HG02763 (cell line): Measurements from ENCODE around the gene UTP25.

ENCODE experiments used
- ATAC-seq: cut with Tn5 transposase; IDR thresholded peaks from one replicate; pipeline ENCODE4 v1.9.1; 2021; ENCODE audit warnings: mild to moderate bottlenecking, moderate library complexity; ENCODE audit not compliant: unreplicated experiment

The UTP25 gene

DNA sequence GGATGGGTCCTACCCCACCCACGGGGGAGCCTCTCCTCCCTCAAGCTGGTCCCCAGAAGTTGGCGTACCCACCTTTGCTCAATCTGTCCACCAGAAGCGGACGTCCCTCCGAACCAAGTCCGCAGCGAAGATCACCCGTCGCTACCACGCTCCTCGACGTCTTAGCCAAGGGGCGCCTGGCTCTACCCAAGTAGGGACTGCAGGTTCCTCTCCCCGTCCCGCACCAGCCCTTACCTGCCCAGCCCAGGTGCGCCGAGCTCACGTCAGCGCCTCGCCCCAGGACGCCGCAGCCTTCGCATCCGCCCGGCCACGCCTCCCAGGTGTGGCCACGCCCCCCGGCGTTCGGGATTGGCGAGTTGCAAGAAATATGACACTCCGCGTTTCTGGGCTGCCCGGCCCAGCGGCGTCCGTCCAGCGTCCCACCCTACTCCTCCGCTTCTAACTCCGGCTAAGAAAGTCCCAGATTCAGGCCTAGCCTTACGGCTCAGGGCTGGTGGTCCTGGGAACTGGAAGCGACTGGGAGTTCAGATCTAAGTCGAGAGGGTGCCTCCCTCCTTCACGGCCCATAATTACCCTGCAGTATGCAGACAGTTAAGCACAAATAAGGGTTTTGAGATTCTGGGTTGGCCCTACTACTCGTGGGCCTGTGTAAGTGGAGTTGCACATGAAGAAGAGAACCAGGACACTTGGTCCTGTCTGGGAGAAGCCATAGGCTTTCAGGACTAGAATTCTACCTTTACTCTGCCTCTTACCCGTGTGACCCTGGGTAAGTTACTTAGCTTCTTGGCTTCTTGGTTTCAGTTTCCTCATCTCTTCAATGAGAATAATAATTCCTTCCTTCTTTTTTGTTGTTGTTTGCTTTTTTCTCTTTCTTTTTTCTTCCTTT is 21.7 kb upstream of the UTP25 start, which contains the start of gene IRF6:
IRF6 (minus strand) TSS at position 268 of the 886 bp plus-strand sequence. CDS start 4,729 bp downstream, outside the sequence.
- ATAC-seq: peak; percentile 78

DNA sequence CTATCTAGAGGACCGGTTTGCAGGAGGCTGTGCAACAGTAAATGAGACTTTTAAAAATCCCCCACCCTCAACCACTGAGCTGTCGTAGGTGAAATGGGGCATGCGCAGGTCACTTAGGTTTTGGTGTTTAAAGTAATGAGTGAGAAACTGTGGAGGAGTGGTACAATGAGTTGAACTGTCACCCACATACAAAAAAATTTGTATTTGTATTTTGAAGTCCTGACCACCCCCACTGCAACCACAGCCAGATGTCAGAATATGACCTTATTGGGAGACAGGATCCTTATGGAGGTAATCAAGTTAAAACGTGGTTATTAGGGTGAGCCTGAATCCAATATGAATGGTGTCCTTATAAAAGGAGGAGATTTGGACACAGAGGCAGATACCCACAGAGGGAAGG is 20.3 kb upstream of the UTP25 start:
- no peak for ATAC-seq

- ATAC-seq: no peak
Observed at GRCh38 chr1:209808059-209808581, 19.7 kb upstream of the UTP25 start.

- no peak for ATAC-seq
Observed at GRCh38 chr1:209809611-209810010, 18.2 kb upstream of the UTP25 start.

DNA sequence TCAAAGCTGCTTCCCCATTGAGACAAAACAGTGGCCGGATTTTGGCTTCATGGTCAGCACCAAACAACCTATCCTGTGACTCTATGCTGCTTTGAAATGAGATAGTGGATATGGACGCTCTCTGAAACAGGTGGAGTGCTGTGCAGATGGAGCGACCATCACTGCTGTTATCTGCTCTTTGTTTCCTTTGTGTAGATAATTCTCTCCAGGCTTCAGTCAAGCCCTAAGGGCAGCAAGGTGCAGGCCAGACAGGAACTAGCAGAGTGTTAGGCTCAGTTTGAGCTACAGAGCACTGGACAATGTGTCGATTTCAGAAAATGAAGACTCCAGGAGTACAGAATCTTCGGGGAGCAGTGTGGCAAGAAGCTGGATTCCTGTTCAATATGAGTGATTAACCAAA is 17.0 kb upstream of the UTP25 start:
- ATAC-seq: no peak

GRCh38 chr1:209813902-209814301 is 13.9 kb upstream of the UTP25 start:
- no peak for ATAC-seq

- no peak for ATAC-seq
Observed at GRCh38 chr1:209815490-209815889, 12.3 kb upstream of the UTP25 start.

- ATAC-seq: no peak
Observed at GRCh38 chr1:209815931-209816341, 11.8 kb upstream of the UTP25 start.

DNA sequence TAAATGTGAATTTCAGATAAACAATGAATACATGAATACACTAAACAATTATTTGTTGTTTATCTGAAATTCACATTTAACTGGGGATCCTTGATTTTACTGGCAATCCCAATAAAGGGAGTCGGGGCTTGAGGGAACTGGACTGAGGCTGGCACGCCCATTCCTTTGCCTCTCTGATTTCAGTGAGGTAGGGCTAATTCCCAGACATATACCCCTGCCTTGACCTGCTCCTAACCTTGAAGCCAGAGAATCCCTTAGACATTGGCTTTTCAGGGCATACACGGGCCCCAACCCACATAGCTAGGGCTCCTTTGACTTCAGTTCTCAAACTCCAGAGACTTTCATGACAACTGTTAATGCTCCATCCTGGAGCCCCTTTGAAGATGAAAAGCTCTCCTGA is 10.8 kb upstream of the UTP25 start:
- no peak for ATAC-seq

- no peak for ATAC-seq
Observed at GRCh38 chr1:209817691-209818090, 10.1 kb upstream of the UTP25 start.

DNA sequence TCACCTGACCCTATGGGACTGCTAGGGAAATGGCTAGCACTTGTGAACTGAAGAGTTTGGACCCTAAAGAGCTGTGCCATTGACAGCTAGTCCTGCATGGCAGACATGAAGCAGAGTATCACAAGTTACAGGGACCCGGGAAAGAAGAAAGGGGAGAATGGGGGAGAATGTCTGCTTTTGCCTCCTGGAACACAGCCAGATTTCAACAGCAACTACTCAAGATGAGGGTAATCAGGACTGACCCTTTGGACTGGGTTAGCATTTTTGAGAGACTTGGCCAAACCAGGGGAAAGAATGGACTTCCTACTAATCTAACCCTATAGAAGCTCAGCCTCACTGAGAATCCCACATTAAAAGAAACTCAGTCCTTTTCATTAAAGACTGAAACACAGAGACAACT is 8.7 kb upstream of the UTP25 start:
- no peak for ATAC-seq

DNA sequence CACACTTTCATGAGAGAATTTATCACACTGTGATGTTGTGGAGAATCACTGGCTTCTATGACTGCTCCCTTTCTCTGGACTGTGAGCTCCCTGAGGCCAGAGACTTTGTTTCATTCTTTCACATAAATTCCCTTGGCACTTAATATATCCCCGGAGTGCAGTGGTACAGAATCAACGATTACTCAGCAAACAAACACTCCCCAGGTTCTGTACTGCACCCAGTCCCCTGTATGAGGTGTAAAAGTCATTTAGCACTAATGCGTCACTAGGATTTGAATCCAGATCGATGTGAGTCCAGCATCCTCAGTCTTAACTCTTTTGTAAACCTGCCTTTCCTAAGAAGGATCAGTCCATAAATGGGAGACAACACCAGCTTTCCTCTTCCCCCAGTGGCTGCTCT is 6.8 kb upstream of the UTP25 start:
- no peak for ATAC-seq

DNA sequence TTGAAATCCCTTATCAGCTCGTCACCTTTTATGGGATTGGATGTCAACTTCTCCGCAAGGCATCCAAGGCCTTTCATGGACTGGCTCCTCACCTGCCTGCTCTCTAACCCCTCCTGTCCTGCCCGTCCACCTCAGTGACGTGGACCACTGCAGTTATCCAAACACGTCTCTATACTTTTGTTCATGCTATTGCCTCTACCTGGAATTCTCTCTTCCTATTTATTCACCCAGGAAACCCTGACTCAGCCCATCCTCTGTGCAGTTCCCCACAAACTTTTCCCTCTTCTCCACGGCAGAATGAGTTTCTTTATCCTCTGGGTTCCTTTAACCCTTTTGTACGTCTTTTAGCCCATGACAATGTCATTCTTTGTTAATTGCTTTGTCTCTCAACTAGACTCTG is 5.1 kb upstream of the UTP25 start:
- no peak for ATAC-seq

DNA sequence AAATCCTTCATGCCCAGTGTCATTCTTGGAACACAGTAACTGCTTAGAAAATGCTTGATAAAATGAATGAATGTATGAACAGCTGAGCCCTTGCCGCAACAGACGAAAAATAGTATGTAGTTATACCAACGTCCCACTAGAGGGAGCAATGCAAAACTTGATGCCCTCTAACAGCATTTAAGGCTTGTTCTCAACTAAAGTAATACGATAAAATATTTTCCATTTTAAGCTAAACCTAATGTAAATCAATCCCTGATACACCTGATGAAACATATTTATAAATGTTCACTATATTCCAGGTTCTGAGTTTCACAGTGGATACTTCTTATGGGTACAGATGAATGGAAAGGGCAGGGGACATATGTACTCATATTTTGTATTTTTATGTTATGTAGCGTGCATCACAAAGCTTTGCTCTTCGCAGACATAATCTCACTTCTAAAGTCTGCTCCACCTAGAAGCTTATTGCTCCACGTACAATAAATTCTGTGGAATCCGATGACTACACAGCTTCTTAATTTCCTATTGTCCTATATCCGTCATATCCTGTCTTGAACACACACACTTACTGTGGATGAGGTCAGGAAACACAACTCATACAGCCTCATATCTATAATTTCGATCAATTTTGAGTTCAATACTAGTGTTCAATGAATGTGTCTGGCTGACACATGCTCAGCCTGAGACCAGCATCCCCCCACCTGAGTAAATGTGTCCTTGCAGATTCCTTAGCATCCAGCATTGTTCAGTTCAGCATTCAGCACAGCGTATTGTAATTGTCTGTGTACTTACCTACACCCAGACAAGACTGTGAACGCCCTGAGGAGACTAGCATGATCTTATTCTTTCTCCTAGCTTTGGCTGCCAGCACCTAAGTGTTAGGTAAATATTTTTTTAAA is 4.4 kb upstream of the UTP25 start:
- ATAC-seq: no peak

DNA sequence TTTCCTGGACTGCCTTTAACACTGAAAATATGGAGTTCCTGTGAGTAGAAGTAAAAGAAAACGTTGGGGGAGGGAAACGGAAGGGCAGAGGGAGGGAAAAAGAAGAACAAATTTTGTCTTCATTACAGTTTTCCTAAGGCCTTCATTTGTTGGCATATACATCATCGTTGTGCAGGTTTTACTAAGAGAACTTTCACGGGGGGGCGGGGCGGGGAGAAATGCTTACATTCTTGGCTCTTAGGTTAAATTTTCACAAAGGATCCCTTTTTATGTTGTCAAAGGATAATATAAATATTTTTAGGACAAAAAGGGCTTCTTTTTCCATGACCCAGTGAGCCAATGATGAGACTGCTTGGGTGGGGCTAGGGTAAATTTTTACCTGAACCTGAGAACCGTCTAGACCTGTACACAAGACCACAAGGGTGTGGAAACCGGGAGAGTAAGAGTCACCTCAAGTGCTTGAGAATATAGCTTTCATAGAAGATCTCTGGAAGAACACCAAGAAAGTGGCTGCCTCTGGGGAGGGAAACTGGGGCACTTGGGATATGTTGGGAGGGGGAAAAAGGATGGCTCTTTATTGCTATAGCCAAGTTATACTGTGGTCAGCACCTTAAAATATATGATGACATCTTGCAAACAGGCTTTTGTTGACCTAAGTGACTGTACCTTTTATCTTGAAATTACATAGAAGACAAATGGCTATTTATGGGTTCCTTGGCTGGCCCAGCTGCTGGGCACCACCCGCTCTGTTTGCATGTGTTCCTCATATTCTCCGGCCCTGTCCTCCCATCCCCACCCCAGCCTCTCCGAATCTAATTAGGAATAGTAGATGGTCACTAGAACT is 2.0 kb upstream of the UTP25 start:
- ATAC-seq: no peak

DNA sequence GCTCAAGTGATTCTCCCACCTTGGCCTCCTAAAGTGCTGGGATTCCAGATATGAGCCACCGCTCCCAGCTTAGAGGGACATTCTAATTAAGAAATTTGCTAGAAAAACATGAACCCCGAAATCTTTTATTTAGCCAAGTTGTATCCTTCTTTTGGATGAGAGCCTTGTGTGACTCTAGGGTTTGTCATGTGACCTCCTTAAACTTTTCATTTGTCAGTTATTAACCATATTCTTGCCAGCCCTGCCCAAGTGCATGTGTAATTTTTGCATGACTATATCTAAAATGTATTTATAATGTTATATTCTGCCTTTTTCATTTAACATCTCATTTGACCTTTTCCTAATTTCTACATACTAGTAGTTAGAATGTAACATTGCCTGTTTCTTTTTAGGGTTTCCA is 1.9 kb downstream of the UTP25 start:
- no peak for ATAC-seq

GRCh38 chr1:209830722-209831121 is 3.0 kb downstream of the UTP25 start:
- ATAC-seq: no peak

DNA sequence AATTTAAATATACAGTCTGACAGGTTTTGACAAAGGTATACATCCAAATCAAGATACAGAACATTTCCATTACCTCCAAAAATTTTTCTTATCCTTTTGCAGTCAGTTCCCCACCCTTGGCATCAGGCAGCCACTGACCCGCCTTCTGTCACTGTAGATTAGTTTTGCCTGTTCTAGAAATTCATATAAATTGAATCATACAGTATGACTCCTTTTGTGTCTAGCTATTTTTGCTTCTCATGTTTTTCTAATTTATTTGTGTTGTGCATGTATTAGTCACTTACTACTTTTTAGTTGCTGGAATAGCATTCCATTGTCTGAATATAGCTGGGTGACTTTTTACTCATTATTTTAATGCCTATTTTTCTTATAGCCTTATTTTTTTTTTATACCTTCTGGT is 3.8 kb downstream of the UTP25 start:
- ATAC-seq: no peak

- no peak for ATAC-seq
Observed at GRCh38 chr1:209835782-209836298, 8.1 kb downstream of the UTP25 start.

DNA sequence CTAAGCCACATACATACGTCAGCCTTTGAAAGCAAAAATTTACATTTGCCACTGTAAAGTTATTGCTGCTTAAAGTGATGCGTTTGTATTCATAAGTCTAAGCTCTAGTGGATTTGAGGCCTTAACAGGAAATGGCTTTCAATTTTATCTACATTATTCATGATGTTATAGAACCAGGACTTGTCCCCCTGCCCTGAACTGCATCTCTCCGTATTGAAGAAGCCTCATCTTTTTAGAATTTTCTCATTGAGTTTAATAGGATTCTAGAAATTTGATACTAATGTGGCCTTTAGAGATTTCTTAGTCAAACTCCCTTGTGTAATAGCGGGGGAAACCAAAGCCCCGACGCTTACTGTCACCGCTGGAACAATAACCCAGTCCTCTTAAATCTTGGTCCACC is 9.9 kb downstream of the UTP25 start:
- ATAC-seq: no peak
